Loucy (cell line): ENCODE measurements around the gene CPD.

Source experiments
- H2AFZ ChIP-seq: fragments of 200-600 bp; sonication (generic); 2 replicates; pipeline ENCODE4 v1.6.0; 2016; ENCODE audit warnings: antibody characterized with exemption, mild to moderate bottlenecking, low read length, moderate library complexity
- H3F3A ChIP-seq: fragments of 200-600 bp; 2 replicates; pipeline ENCODE4 v1.6.0; 2016; ENCODE audit warnings: antibody characterized with exemption, low read depth, mild to moderate bottlenecking
- H3K27me3 ChIP-seq: fragments of 200-600 bp; sonication (generic); 2 replicates; pipeline ENCODE4 v1.6.1; 2014; ENCODE audit warnings: low read length, mild to moderate bottlenecking; ENCODE audit not compliant: insufficient read depth, poor library complexity, severe bottlenecking
- H3K36me3 ChIP-seq: fragments of 200-600 bp; sonication (generic); 2 replicates; pipeline ENCODE4 v1.6.1; 2016; ENCODE audit warnings: low read length; ENCODE audit not compliant: insufficient read depth
- H3K4me1 ChIP-seq: fragments of 200-600 bp; sonication (generic); 2 replicates; pipeline ENCODE4 v1.5.1; 2014; ENCODE audit warnings: low read length, mild to moderate bottlenecking; ENCODE audit not compliant: insufficient read depth, poor library complexity, severe bottlenecking
- H3K4me2 ChIP-seq: fragments of 200-600 bp; sonication (generic); 2 replicates; pipeline ENCODE4 v1.6.0; 2014; ENCODE audit warnings: antibody characterized with exemption, low read length, low read depth, mild to moderate bottlenecking; ENCODE audit not compliant: poor library complexity, severe bottlenecking
- H3K4me3 ChIP-seq: fragments of 200-600 bp; sonication (generic); 2 replicates; pipeline ENCODE4 v1.5.1; 2014; ENCODE audit warnings: low read length, mild to moderate bottlenecking, mixed read lengths; ENCODE audit not compliant: poor library complexity, severe bottlenecking
- H3K79me2 ChIP-seq: fragments of 200-600 bp; sonication (generic); 2 replicates; pipeline ENCODE4 v1.6.1; 2014; ENCODE audit warnings: low read length; ENCODE audit not compliant: insufficient read depth
- H3K9ac ChIP-seq: fragments of 200-600 bp; sonication (generic); 2 replicates; pipeline ENCODE4 v1.6.0; 2014; ENCODE audit warnings: mild to moderate bottlenecking, low read depth, low read length, moderate library complexity; ENCODE audit not compliant: poor library complexity, severe bottlenecking
- H3K9me2 ChIP-seq: fragments of 200-600 bp; sonication (generic); replicated peaks from 2 replicates; pipeline ENCODE4 v1.6.1; 2016; ENCODE audit warnings: low read depth, low read length, mixed read lengths
- H3K9me3 ChIP-seq: fragments of 200-600 bp; sonication (generic); 2 replicates; pipeline ENCODE4 v1.6.1; 2014; ENCODE audit warnings: mild to moderate bottlenecking, antibody characterized with exemption, low read length, low read depth; ENCODE audit not compliant: insufficient read depth
- H4K20me1 ChIP-seq: fragments of 200-600 bp; sonication (generic); 2 replicates; pipeline ENCODE4 v1.6.0; 2014; ENCODE audit warnings: antibody characterized with exemption, low read length, mild to moderate bottlenecking; ENCODE audit not compliant: insufficient read depth, poor library complexity, severe bottlenecking
- CTCF ChIP-seq: fragments of 200-600 bp; sonication (generic); conservative IDR thresholded peaks from 2 replicates; pipeline ENCODE4 v1.5.1; 2014; ENCODE audit warnings: mild to moderate bottlenecking, antibody characterized with exemption, low read length
- EZH2phosphoT487 ChIP-seq: fragments of 200-600 bp; IDR thresholded peaks from 2 replicates; pipeline ENCODE4 v1.6.1; 2018; ENCODE audit warnings: antibody characterized with exemption, mild to moderate bottlenecking, moderate library complexity, borderline replicate concordance

Gene CPD

GRCh38 chr17:30354701-30355100 lies 24.0 kb upstream of the CPD start:
- H3K4me3 ChIP-seq: no peak overlapping the region
- no peaks in the 10 kb centered on the region for H3F3A ChIP-seq
- H3K9ac ChIP-seq: no peak overlapping the region
- no peaks in the 10 kb centered on the region for H3K4me1 ChIP-seq
- no peaks in the 10 kb centered on the region for H3K36me3 ChIP-seq
- no peaks in the 10 kb centered on the region for H3K79me2 ChIP-seq
- H3K27me3 ChIP-seq: no peaks in the 10 kb centered on the region
- H3K4me2 ChIP-seq: no peak overlapping the region
- no peaks in the 10 kb centered on the region for H3K9me2 ChIP-seq
- no peaks in the 10 kb centered on the region for H4K20me1 ChIP-seq
- H3K9me3 ChIP-seq: no peaks in the 10 kb centered on the region
- TF ChIP-seq EZH2phosphoT487: no peak
- no peak for TF ChIP-seq CTCF
- H2AFZ ChIP-seq: peak overlapping the region; percentile 57; the same call in 1 of the 2 replicates

GRCh38 chr17:30357476-30357875 lies 21.3 kb upstream of the CPD start:
- H3K9me2 ChIP-seq: no peaks in the 10 kb centered on the region
- no peak overlapping the region for H3K4me2 ChIP-seq
- no peaks in the 10 kb centered on the region for H3F3A ChIP-seq
- no peaks in the 10 kb centered on the region for H4K20me1 ChIP-seq
- H3K9ac ChIP-seq: no peak overlapping the region
- H3K4me1 ChIP-seq: no peaks in the 10 kb centered on the region
- H3K4me3 ChIP-seq: no peak overlapping the region
- H3K27me3 ChIP-seq: no peaks in the 10 kb centered on the region
- no peak overlapping the region for H2AFZ ChIP-seq
- H3K9me3 ChIP-seq: peaks cover 5% of the 10 kb centered on the region; the same call in 1 of the 2 replicates
- no peaks in the 10 kb centered on the region for H3K36me3 ChIP-seq
- H3K79me2 ChIP-seq: no peaks in the 10 kb centered on the region
- TF ChIP-seq CTCF: no peak

GRCh38 chr17:30358055-30358760 lies 20.5 kb upstream of the CPD start:
- Histone ChIP-seq H2AFZ (no peak overlapping the region), H3K9me3 (peaks cover 5% of the 10 kb centered on the region; the same call in 1 of the 2 replicates), H3K27me3 (no peaks in the 10 kb centered on the region), H3K79me2 (no peaks in the 10 kb centered on the region), H3K4me2 (no peak overlapping the region), H3K9ac (no peak overlapping the region), H4K20me1 (no peaks in the 10 kb centered on the region), H3F3A (no peaks in the 10 kb centered on the region), H3K4me3 (no peak overlapping the region), H3K9me2 (no peaks in the 10 kb centered on the region), H3K36me3 (no peaks in the 10 kb centered on the region), H3K4me1 (no peaks in the 10 kb centered on the region)
- TF ChIP-seq CTCF (no peak), EZH2phosphoT487 (no peak)
